ENCODE measurements around the gene FERMT1.

DNA sequence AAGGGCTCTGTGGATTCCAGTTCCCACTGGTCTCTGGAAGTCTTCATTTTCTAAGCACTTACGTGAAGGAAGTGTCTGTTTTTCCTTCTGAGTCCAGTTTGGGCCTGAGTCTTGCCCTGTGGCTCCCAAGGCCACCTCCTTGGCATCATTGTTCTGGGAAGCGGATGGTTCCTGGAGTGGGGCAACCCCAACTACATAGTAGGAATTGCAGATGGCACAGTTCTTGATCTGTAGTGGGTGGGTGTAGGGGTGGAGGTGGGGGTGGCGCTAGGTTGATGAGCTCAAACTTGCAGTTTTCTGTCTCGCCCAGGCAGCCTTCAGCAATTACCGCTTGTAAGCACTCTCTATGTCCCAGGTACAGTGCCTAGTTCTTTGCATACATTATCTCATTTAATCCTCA lies 7.2 kb upstream of the FERMT1 start:
- TF ChIP-seq, protein P1, sequence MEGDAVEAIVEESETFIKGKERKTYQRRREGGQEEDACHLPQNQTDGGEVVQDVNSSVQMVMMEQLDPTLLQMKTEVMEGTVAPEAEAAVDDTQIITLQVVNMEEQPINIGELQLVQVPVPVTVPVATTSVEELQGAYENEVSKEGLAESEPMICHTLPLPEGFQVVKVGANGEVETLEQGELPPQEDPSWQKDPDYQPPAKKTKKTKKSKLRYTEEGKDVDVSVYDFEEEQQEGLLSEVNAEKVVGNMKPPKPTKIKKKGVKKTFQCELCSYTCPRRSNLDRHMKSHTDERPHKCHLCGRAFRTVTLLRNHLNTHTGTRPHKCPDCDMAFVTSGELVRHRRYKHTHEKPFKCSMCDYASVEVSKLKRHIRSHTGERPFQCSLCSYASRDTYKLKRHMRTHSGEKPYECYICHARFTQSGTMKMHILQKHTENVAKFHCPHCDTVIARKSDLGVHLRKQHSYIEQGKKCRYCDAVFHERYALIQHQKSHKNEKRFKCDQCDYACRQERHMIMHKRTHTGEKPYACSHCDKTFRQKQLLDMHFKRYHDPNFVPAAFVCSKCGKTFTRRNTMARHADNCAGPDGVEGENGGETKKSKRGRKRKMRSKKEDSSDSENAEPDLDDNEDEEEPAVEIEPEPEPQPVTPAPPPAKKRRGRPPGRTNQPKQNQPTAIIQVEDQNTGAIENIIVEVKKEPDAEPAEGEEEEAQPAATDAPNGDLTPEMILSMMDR (IDR thresholded peaks at IDR 0.05), result no peak
- TF ChIP-seq POLR2A (IDR thresholded peaks at IDR 0.05), result no peak
